ENCODE results near the gene TXN.
"Not testable (repeated sequence)": the region's sequence is repeated elsewhere in the genome, so short reads cannot be mapped to it uniquely, and the experiment has no call there.

Gene TXN

GRCh38 chr9:110206389-110206788 is 49.9 kb downstream of the TXN start:
- no peaks in the 10 kb centered on the region for H4K20me1 ChIP-seq (ENCODE audit: low read depth, low read length)
- no peaks in the 10 kb centered on the region for H3K36me3 ChIP-seq (ENCODE audit: low read length)
- no peaks in the 10 kb centered on the region for H3K27me3 ChIP-seq (ENCODE audit: low read length)
- no peaks in the 10 kb centered on the region for H3K9me3 ChIP-seq (ENCODE audit: insufficient read depth, low read length)
- no peak overlapping the region for H3K9ac ChIP-seq (ENCODE audit: low read length)
- no peaks in the 10 kb centered on the region for H3K79me2 ChIP-seq (ENCODE audit: insufficient read depth, low read length)
- H3K9me2 ChIP-seq (replicated peaks; ENCODE audit: insufficient read depth, low read length) = no peaks in the 10 kb centered on the region
- TF ChIP-seq CTCF (IDR thresholded peaks at IDR 0.05; ENCODE audit: insufficient read depth, low read length, poor library complexity, severe bottlenecking) = no peak
- TF ChIP-seq EZH2phosphoT487 (conservative IDR thresholded peaks at IDR 0.05; ENCODE audit: low read length) = no peak
- H3K4me2 ChIP-seq (ENCODE audit: low read depth, low read length, poor library complexity, severe bottlenecking) = no peak overlapping the region
- no peak overlapping the region for H3K4me3 ChIP-seq (ENCODE audit: insufficient read depth, low read length, poor library complexity, severe bottlenecking)
- H3F3A ChIP-seq (ENCODE audit: insufficient read depth) = no peaks in the 10 kb centered on the region
- H2AFZ ChIP-seq (ENCODE audit: low read depth, low read length, severe bottlenecking) = no peak overlapping the region
- no peak overlapping the region for H3K27ac ChIP-seq (ENCODE audit: low read depth, low read length)

GRCh38 chr9:110205612-110206011 is 50.7 kb downstream of the TXN start:
- not testable (repeated sequence) for H3K9ac ChIP-seq (ENCODE audit: low read length); H3K27ac ChIP-seq (ENCODE audit: low read depth, low read length); H3K9me2 ChIP-seq (replicated peaks; ENCODE audit: insufficient read depth, low read length); H3K4me3 ChIP-seq (ENCODE audit: insufficient read depth, low read length, poor library complexity, severe bottlenecking); H3K9me3 ChIP-seq (ENCODE audit: insufficient read depth, low read length); H2AFZ ChIP-seq (ENCODE audit: low read depth, low read length, severe bottlenecking); H3K4me2 ChIP-seq (ENCODE audit: low read depth, low read length, poor library complexity, severe bottlenecking); H3F3A ChIP-seq (ENCODE audit: insufficient read depth); H3K79me2 ChIP-seq (ENCODE audit: insufficient read depth, low read length); H4K20me1 ChIP-seq (ENCODE audit: low read depth, low read length); H3K27me3 ChIP-seq (ENCODE audit: low read length); H3K36me3 ChIP-seq (ENCODE audit: low read length)

DNA sequence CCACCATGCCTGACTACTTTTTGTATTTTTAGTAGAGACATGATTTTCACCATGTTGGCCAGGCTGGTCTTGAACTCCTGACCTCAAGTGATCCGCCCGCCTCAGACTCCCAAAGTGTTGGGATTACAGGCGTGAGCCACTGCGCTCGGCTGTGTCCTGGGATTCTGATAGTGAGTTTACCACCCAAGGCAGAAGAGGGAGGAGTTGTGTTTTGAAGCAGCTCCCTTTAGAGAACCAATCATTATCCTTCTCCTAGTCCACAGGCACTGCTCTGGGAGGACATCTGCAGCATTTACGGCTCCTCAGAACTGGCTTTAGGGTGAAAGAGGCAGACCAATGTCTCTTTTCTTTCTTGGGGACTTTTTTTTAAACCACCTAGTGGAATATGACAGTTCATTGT is 54.1 kb downstream of the TXN start:
- H3K79me2 ChIP-seq (ENCODE audit: insufficient read depth, low read length) = no peaks in the 10 kb centered on the region
- TF ChIP-seq CTCF (IDR thresholded peaks at IDR 0.05; ENCODE audit: insufficient read depth, low read length, poor library complexity, severe bottlenecking) (no peak), EZH2phosphoT487 (conservative IDR thresholded peaks at IDR 0.05; ENCODE audit: low read length) (no peak)
- H3K4me3 ChIP-seq (ENCODE audit: insufficient read depth, low read length, poor library complexity, severe bottlenecking) = no peak overlapping the region
- H2AFZ ChIP-seq (ENCODE audit: low read depth, low read length, severe bottlenecking) = no peak overlapping the region
- no peaks in the 10 kb centered on the region for H3K36me3 ChIP-seq (ENCODE audit: low read length)
- no peak overlapping the region for H3K4me2 ChIP-seq (ENCODE audit: low read depth, low read length, poor library complexity, severe bottlenecking)
- H3K9me3 ChIP-seq (ENCODE audit: insufficient read depth, low read length) = no peaks in the 10 kb centered on the region
- no peaks in the 10 kb centered on the region for H3K9me2 ChIP-seq (replicated peaks; ENCODE audit: insufficient read depth, low read length)
- H3K27me3 ChIP-seq (ENCODE audit: low read length) = no peaks in the 10 kb centered on the region
- H3K27ac ChIP-seq (ENCODE audit: low read depth, low read length) = no peak overlapping the region
- H4K20me1 ChIP-seq (ENCODE audit: low read depth, low read length) = no peaks in the 10 kb centered on the region
- no peak overlapping the region for H3K9ac ChIP-seq (ENCODE audit: low read length)
- H3F3A ChIP-seq (ENCODE audit: insufficient read depth) = no peaks in the 10 kb centered on the region

- Histone ChIP-seq H3K9ac (ENCODE audit: low read length) (no peak overlapping the region), H3K36me3 (ENCODE audit: low read length) (no peaks in the 10 kb centered on the region)
Measured at GRCh38 chr9:110199643-110200042, 56.7 kb downstream of the TXN start.

More at GRCh38 chr9:110199643-110200042, 56.7 kb downstream of the TXN start:
- no peak for TF ChIP-seq CTCF (IDR thresholded peaks at IDR 0.05; ENCODE audit: insufficient read depth, low read length, poor library complexity, severe bottlenecking)
- TF ChIP-seq EZH2phosphoT487 (conservative IDR thresholded peaks at IDR 0.05; ENCODE audit: low read length) = no peak
- Histone ChIP-seq H3K4me2 (ENCODE audit: low read depth, low read length, poor library complexity, severe bottlenecking) (no peak overlapping the region), H2AFZ (ENCODE audit: low read depth, low read length, severe bottlenecking) (no peak overlapping the region), H3F3A (ENCODE audit: insufficient read depth) (no peaks in the 10 kb centered on the region), H3K27ac (ENCODE audit: low read depth, low read length) (no peak overlapping the region), H4K20me1 (ENCODE audit: low read depth, low read length) (no peaks in the 10 kb centered on the region), H3K4me3 (ENCODE audit: insufficient read depth, low read length, poor library complexity, severe bottlenecking) (no peak overlapping the region), H3K9me3 (ENCODE audit: insufficient read depth, low read length) (no peaks in the 10 kb centered on the region), H3K27me3 (ENCODE audit: low read length) (no peaks in the 10 kb centered on the region), H3K79me2 (ENCODE audit: insufficient read depth, low read length) (no peaks in the 10 kb centered on the region), H3K9me2 (replicated peaks; ENCODE audit: insufficient read depth, low read length) (no peaks in the 10 kb centered on the region)

Measured in SU-DHL-6 (cell line).